ENCODE results near the gene CCDC8.
"Not testable (repeated sequence)": the region's sequence is repeated elsewhere in the genome, so short reads cannot be mapped to it uniquely, and the experiment has no call there.

Gene CCDC8

GRCh38 chr19:46413262-46414031, at the start of gene CCDC8:
TSS of gene CCDC8 (minus strand) at chr19:46413564. CDS start at chr19:46412810, 754 bp downstream.
- DNase-seq: no peak

GRCh38 chr19:46461537-46461936, 48.2 kb upstream of the CCDC8 start:
- no peak for DNase-seq

GRCh38 chr19:46460981-46461380, 47.6 kb upstream of the CCDC8 start:
- no peak for DNase-seq

- DNase-seq: no peak
Observed at GRCh38 chr19:46460055-46460454, 46.7 kb upstream of the CCDC8 start.

GRCh38 chr19:46456930-46457329, 43.6 kb upstream of the CCDC8 start:
- no peak for DNase-seq

- DNase-seq: no peak
Observed at GRCh38 chr19:46454244-46454643, 40.9 kb upstream of the CCDC8 start.

- no peak for DNase-seq
Observed at GRCh38 chr19:46453661-46454060, 40.3 kb upstream of the CCDC8 start.

GRCh38 chr19:46452186-46452585, 38.8 kb upstream of the CCDC8 start:
- no peak for DNase-seq

- no peak for DNase-seq
Observed at GRCh38 chr19:46451352-46451751, 38.0 kb upstream of the CCDC8 start.

- DNase-seq: no peak
Observed at GRCh38 chr19:46450737-46451136, 37.4 kb upstream of the CCDC8 start.

- no peak for DNase-seq
Observed at GRCh38 chr19:46449228-46449627, 35.9 kb upstream of the CCDC8 start.

GRCh38 chr19:46448601-46449000, 35.2 kb upstream of the CCDC8 start:
- no peak for DNase-seq

GRCh38 chr19:46447824-46448223, 34.5 kb upstream of the CCDC8 start:
- no peak for DNase-seq

- no peak for DNase-seq
Observed at GRCh38 chr19:46447006-46447405, 33.6 kb upstream of the CCDC8 start.

GRCh38 chr19:46446021-46446420, 32.7 kb upstream of the CCDC8 start:
- DNase-seq: no peak

- no peak for DNase-seq
Observed at GRCh38 chr19:46442808-46443450, 29.6 kb upstream of the CCDC8 start.

- DNase-seq: no peak
Observed at GRCh38 chr19:46441866-46442265, 28.5 kb upstream of the CCDC8 start.

- DNase-seq: not testable (repeated sequence)
Observed at GRCh38 chr19:46435689-46436088, 22.3 kb upstream of the CCDC8 start.

- no peak for DNase-seq
Observed at GRCh38 chr19:46435009-46435408, 21.6 kb upstream of the CCDC8 start.

- not testable (repeated sequence) for DNase-seq
Observed at GRCh38 chr19:46433470-46433869, 20.1 kb upstream of the CCDC8 start.

- DNase-seq: no peak
Observed at GRCh38 chr19:46431824-46432223, 18.5 kb upstream of the CCDC8 start.

GRCh38 chr19:46429999-46430398, 16.6 kb upstream of the CCDC8 start:
- DNase-seq: no peak

- DNase-seq: peak; percentile 62
Observed at GRCh38 chr19:46428239-46429135, 15.1 kb upstream of the CCDC8 start, which contains the start of gene PNMA8C. TSS of gene PNMA8C (minus strand) at chr19:46428936. CDS start at chr19:46428359, 577 bp downstream.

Data from CD4-positive, alpha-beta T cell treated with Interleukin-21 for 1 hour (primary cell).